C4-2B (cell line): ENCODE measurements around the gene SPON1.

ENCODE experiments used
- H3K27ac ChIP-seq: fragments of 450-650 bp; 2 replicates; pipeline ENCODE4 v1.5.1; 2017
- CTCF ChIP-seq: fragments of 450-650 bp; conservative IDR thresholded peaks from 2 replicates; pipeline ENCODE4 v1.5.1; 2017; ENCODE audit warnings: mild to moderate bottlenecking
- ZFX ChIP-seq: fragments of 450-650 bp; IDR thresholded peaks from 2 replicates; pipeline ENCODE4 v1.6.1; 2017

The SPON1 gene

GRCh38 chr11:14059491-14059890 is 97.0 kb downstream of the SPON1 start:
- H3K27ac ChIP-seq, result no peak overlapping the region
- TF ChIP-seq ZFX (no peak), CTCF (no peak)

GRCh38 chr11:14061721-14062120 is 99.2 kb downstream of the SPON1 start:
- TF ChIP-seq ZFX (no peak), CTCF (no peak)
- H3K27ac ChIP-seq, result no peak overlapping the region

GRCh38 chr11:14065141-14065540 is 102.6 kb downstream of the SPON1 start:
- no peak overlapping the region for H3K27ac ChIP-seq
- TF ChIP-seq CTCF, result no peak
- TF ChIP-seq ZFX, result no peak

- no peak overlapping the region for H3K27ac ChIP-seq
- TF ChIP-seq CTCF, result no peak
- no peak for TF ChIP-seq ZFX
These were observed 103.2 kb downstream of the SPON1 start for GRCh38 chr11:14065681-14066080.

- no peak for TF ChIP-seq ZFX
- no peak for TF ChIP-seq CTCF
These were observed 105.2 kb downstream of the SPON1 start for GRCh38 chr11:14067686-14068085.

GRCh38 chr11:14070896-14071295 is 108.4 kb downstream of the SPON1 start:
- no peak overlapping the region for H3K27ac ChIP-seq
- TF ChIP-seq CTCF, result no peak
- TF ChIP-seq ZFX, result no peak

More at GRCh38 chr11:14067686-14068085, 105.2 kb downstream of the SPON1 start:
- no peak overlapping the region for H3K27ac ChIP-seq

- H3K27ac ChIP-seq, result no peak overlapping the region
- TF ChIP-seq CTCF (no peak), ZFX (no peak)
These were observed 111.4 kb downstream of the SPON1 start for GRCh38 chr11:14073849-14074476.
